Pancreas (tissue), 10 donors: ENCODE data around the gene PAN2. TPM values are rescaled to one million over a fixed set of nuclear protein-coding genes. Genes with fewer than 3 reads are reported as not detected.

Experiments used
- ATAC-seq, 4 donors: fragments of 200-7000 bp; cut with Tn5 transposase; one replicate each; pipeline versions ENCODE4 v1.8.0 to v1.9.1; 2020; ENCODE audit warnings: mild to moderate bottlenecking in 4 of 4, moderate library complexity in 4 of 4
- DNase-seq, 6 donors: peaks; one replicate each; pipeline ENCODE4 v3.0.0-alpha.2; 2020
- FAIRE-seq: peaks from 2 replicates; lab custom pipeline; 2012; peaks lifted over from hg19 to GRCh38; lab: Jason Lieb, UNC
- H3K27ac ChIP-seq, 4 donors: fragments of 200-600 bp; sonication (generic); 1 replicate in 3 of 4; 2 replicates in 1 of 4; pipeline versions ENCODE4 v1.5.0 to v1.8.0; 2020
- H3K27me3 ChIP-seq, 4 donors: fragments of 200-600 bp; one replicate each; pipeline ENCODE4 v1.8.0; 2021
- H3K36me3 ChIP-seq, 3 donors: fragments of 200-600 bp; sonication (generic) in 1 of 3; one replicate each; pipeline versions ENCODE4 v1.5.0 to v1.8.0; 2020 to 2021
- H3K4me1 ChIP-seq, 3 donors: fragments of 200-600 bp; one replicate each; pipeline ENCODE4 v1.8.0; 2021
- H3K4me3 ChIP-seq, 4 donors: fragments of 200-600 bp; sonication (generic) in 2 of 4; one replicate each; pipeline versions ENCODE4 v1.5.0 to v1.8.0; 2020 to 2021
- H3K9me3 ChIP-seq, 4 donors: fragments of 200-600 bp; one replicate each; pipeline ENCODE4 v1.8.0; 2021
- CTCF ChIP-seq, 4 donors: fragments of 200-600 bp; sonication (generic) in 3 of 4; IDR thresholded peaks; one replicate each; pipeline versions ENCODE4 v1.5.0 to v1.8.0; 2021; ENCODE audit warnings: antibody characterized with exemption in 4 of 4
- WGBS, 2 donors: extraction: QIAGEN DNeasy Blood & Tissue Kit; methylation state at CpG; one replicate each; pipeline ENCODE4 v1.1.7; 2013; 5-methylcytosine and 5-hydroxymethylcytosine counted together
- intact Hi-C, 3 donors: fragments of 100-400 bp; cut with DNase I; formaldehyde crosslinking; loops; one replicate each; pipeline versions ENCODE4 v1.11.1 to v1.14.2; 2022
- polyA plus RNA-seq, 2 donors: library from polyadenylated mRNA; stranded (reverse); fragments of 200-250 nt; gene quantifications; one replicate each; pipeline ENCODE4 v1.2.3, GENCODE V29; 2013
- total RNA-seq, 6 donors: library from RNA; stranded (reverse); fragmentation: NEBNext Ultra II Directional in 4 of 6; extraction: Animal tissue kit (Norgen Biotek cat#: 25700) in 4 of 6; gene quantifications; one replicate each; pipeline versions ENCODE4 v1.2.1 to v1.2.4, GENCODE V29; 2021 to 2023
- donor health status: healthy with polysubstance abuse.
- donor health status: DM: no; HTN: no; CAD: no; lungs with moderate emphysema.
- donor health status: DM: no; HTN: no; CAD: no.
- donor health status: control.
- donor health status: control.
- donor health status: Bipolar disorder and iron deficiency.
- donor health status: DM: yes; HTN: yes; CAD: no.
- donor health status: DM: no; HTN: no; CAD: no.
- donor health status: DM: no; HTN: no; CAD: no.
- donor health status: DM: yes; HTN: yes; CAD: no.

PAN2 gene
- total and polyA plus RNA-seq, 8 donors: 24.3 to 111 (median 49.3) TPM

- Histone ChIP-seq H3K27me3 (no peaks in the 10 kb centered on the region), H3K4me1 (peaks cover 0 to 8% (median 6%) of the 10 kb centered on the region in 3 donors), H3K9me3 (no peaks in the 10 kb centered on the region), H3K4me3 (no peak within 1 kb of the TSS), H3K36me3 (no peaks in the 10 kb centered on the region), H3K27ac (no peak within 1 kb of the TSS)
- no peak for TF ChIP-seq CTCF (IDR thresholded peaks at IDR 0.05)
- DNase-seq: no peak
- no peak for FAIRE-seq
- intact Hi-C loops: loop anchor here in 1 of 3 donors (10.0 kb wide), 1 partner anchor 72 kb away; no protein-coding TSS in a partner anchor
- no peak for ATAC-seq
- 89 to 93% methylated on average over 10 of the region's 10 CpGs for WGBS, 2 donors
Observed at GRCh38 chr12:56362130-56363059, 28.6 kb upstream of the PAN2 start, which contains the start of gene APOF. Gene APOF (minus strand): TSS chr12:56362857. CDS start chr12:56362745, 112 bp downstream.

DNA sequence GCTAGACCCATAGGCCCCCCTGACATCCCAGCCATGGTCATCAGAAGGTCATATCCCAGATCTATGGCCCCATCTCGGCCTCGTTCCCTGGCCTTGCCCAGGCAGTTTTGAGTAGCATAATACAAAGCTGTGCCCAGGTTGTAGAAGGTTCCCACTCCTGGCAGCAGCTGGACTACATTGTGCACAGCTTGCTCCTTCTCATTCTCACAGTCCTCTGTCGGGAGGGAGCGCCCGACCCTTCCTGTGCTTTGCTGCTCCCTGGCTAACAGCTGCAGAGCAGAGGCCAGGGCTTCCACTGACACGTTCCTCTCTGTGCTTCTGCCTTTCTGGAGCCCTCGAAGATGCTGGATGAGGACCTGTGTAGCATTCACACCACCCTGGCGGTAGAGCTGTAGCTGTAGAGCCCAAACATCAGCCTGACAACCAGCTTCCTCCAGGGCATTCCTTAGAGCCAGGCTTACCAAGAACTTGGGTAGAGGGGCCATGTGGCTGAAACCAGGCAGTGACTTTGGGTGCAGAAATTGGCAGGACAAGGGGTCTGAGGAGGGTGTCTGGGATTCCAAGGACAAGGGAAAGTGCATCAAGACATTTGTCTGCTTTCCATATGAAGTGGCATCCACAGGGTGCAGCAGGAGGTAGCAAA lies 27.8 kb upstream of the PAN2 start:
- 78 to 84% methylated on average over 8 of the region's 8 CpGs for WGBS, 2 donors
- no peak for TF ChIP-seq CTCF (IDR thresholded peaks at IDR 0.05)
- no peak for FAIRE-seq
- Histone ChIP-seq H3K36me3 (no peaks in the 10 kb centered on the region), H3K4me3 (no peak overlapping the region), H3K27ac (no peak overlapping the region), H3K9me3 (no peaks in the 10 kb centered on the region), H3K4me1 (peaks cover 0 to 8% (median 6%) of the 10 kb centered on the region in 3 donors), H3K27me3 (no peaks in the 10 kb centered on the region)
- intact Hi-C loops: loop anchor here in 1 of 3 donors (10.0 kb wide), 1 partner anchor 73 kb away; no protein-coding TSS in a partner anchor
- no peak for ATAC-seq
- no peak for DNase-seq

DNA sequence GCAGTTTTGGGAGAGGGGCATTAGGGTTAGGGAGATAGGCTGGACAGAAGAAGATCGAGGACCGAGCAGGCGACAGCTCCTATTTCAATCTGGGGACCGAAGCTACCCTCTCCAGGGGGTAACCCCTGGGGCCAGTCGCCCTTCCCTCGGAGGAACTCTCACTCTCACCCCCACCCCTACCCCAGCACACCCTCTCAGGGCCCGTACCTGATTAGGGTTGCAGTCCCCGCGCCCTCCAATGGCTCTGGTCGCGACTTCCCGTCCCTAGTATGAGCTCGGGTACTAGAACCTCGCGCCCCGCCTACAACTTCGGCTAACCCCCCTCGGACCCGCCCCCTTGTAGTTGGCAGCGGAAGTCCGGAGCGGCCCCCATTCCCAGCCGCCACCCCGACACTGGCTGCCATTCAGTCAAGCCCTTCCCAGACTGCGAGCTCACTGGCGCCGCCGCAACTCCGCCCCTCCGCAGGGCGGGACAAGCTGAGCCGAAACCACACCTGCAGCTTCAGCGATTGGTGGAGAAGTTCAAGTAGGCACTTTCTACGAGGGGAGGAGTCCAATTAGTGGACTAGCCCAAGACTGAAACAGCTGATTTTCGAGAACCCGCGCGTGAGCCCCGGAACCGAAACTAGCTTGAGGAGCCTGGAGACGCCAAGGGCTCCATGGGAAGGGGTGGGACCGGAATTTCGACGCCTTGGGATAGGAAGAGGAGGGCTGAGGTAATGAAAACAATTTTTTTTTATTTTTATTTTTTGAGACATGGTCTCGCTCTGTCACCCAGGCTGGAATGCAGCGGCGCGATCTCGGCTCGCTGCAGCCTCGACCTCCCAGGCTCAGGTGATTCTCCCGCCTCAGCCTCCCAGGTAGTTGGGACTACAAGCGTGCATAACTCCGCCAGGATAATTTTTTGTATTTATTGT lies 26.3 kb upstream of the PAN2 start, which contains the start of gene STAT2:
STAT2 (minus strand) TSS at position 257 of the 917 bp plus-strand sequence. CDS start 3,536 bp downstream, outside the sequence.
- Histone ChIP-seq H3K27ac (peak within 1 kb of the TSS; percentile 73 to 99 (median 96)), H3K4me1 (peaks cover 0 to 8% (median 6%) of the 10 kb centered on the region in 3 donors), H3K9me3 (no peaks in the 10 kb centered on the region), H3K27me3 (no peaks in the 10 kb centered on the region), H3K4me3 (peak within 1 kb of the TSS; percentile 47 to 82 (median 72)), H3K36me3 (peaks cover 0 to 12% (median 5%) of the 10 kb centered on the region in 3 donors)
- FAIRE-seq: peak; percentile 99
- WGBS, 2 donors: 0% methylated on average over 54 of the region's 54 CpGs
- peak; percentile 95 to 98 (median 97) for ATAC-seq
- intact Hi-C loops: loop anchor here in 1 of 3 donors (10.0 kb wide), 1 partner anchor 75 kb away; no protein-coding TSS in a partner anchor
- TF ChIP-seq CTCF (IDR thresholded peaks at IDR 0.05): no peak
- peak; percentile 95 to 99 (median 99) for DNase-seq

GRCh38 chr12:56358836-56359532 lies 25.2 kb upstream of the PAN2 start:
- Histone ChIP-seq H3K4me3 (peak overlapping the region; percentile 47 to 82 (median 72)), H3K4me1 (peaks cover 0 to 8% (median 6%) of the 10 kb centered on the region in 3 donors), H3K9me3 (no peaks in the 10 kb centered on the region), H3K36me3 (peaks cover 0 to 24% (median 16%) of the 10 kb centered on the region in 3 donors), H3K27ac (peak overlapping the region in 2 of 4 donors; percentile 98 to 99), H3K27me3 (no peaks in the 10 kb centered on the region)
- ATAC-seq (no peak), DNase-seq (no peak), FAIRE-seq (no peak)
- WGBS, 2 donors: 0 to 17% methylated on average over 1 of the region's 1 CpG
- TF ChIP-seq CTCF (IDR thresholded peaks at IDR 0.05): no peak
- intact Hi-C loops: no loop called here
